A549 (cell line): ENCODE data around the gene IFITM1.
"Not testable (repeated sequence)": the region's sequence is repeated elsewhere in the genome, so short reads cannot be mapped to it uniquely, and the experiment has no call there.

Experiments
- CTCF ChIP-seq: fragments of >200 bp; sonication (Bioruptor Twin); formaldehyde crosslinking; IDR thresholded peaks from 3 replicates; pipeline ENCODE4 v1.5.1; 2016
- POLR2A ChIP-seq: IDR thresholded peaks from 2 replicates; pipeline ENCODE4 v1.6.1; 2012; ENCODE audit warnings: mild to moderate bottlenecking, low read length

- TF ChIP-seq POLR2A, CTCF: not testable (repeated sequence)
These were observed 5.5 kb downstream of the IFITM1 start for GRCh38 chr11:319121-319887.
